HepG2 (cell line): Measurements from ENCODE around the gene CNTROB. TPM values are rescaled to one million over a fixed set of nuclear protein-coding genes. Genes with fewer than 3 reads are reported as not detected.
A peak's percentile ranks its signal among the peaks of the same experiment; 100 is the strongest.

ENCODE experiments used
- ATF7-NPFF ChIP-seq: sonication (generic); formaldehyde crosslinking; IDR thresholded peaks from 2 replicates; pipeline ENCODE4 v1.8.1; 2023; ENCODE audit warnings: mild to moderate bottlenecking, low read depth, missing genetic modification reagents, moderate library complexity
- HCFC1 ChIP-seq: fragments of 150-350 bp; IDR thresholded peaks from 2 replicates; pipeline ENCODE4 v1.6.1; 2014; ENCODE audit warnings: low read depth, low read length
- HNF4A ChIP-seq: sonication (generic); formaldehyde crosslinking; IDR thresholded peaks from 2 replicates; pipeline ENCODE4 v1.4.0; 2020; ENCODE audit warnings: missing genetic modification reagents
- MXI1 ChIP-seq: IDR thresholded peaks from 3 replicates; pipeline ENCODE4 v1.6.1; 2012; ENCODE audit warnings: low read depth, low read length, inconsistent platforms, borderline replicate concordance
- RFX1 ChIP-seq: fragments of 450-650 bp; IDR thresholded peaks from 2 replicates; pipeline ENCODE4 v1.6.1; 2017
- THAP8 ChIP-seq: sonication (generic); formaldehyde crosslinking; IDR thresholded peaks from 2 replicates; pipeline ENCODE4 v1.5.1; 2020; ENCODE audit warnings: missing genetic modification reagents, mild to moderate bottlenecking, borderline replicate concordance
- TOPORS ChIP-seq: sonication (generic); formaldehyde crosslinking; IDR thresholded peaks from 2 replicates; pipeline ENCODE4 v1.8.0; 2023; ENCODE audit warnings: mild to moderate bottlenecking, missing genetic modification reagents
- ZBTB4 ChIP-seq: sonication (generic); formaldehyde crosslinking; IDR thresholded peaks from 2 replicates; pipeline ENCODE4 v1.4.0; 2020; ENCODE audit warnings: missing genetic modification reagents, mild to moderate bottlenecking, borderline replicate concordance
- ZFP62 ChIP-seq: sonication (generic); formaldehyde crosslinking; IDR thresholded peaks from 2 replicates; pipeline ENCODE4 v1.4.0; 2020; ENCODE audit warnings: missing genetic modification reagents
- ZFY ChIP-seq: sonication (generic); formaldehyde crosslinking; IDR thresholded peaks from 2 replicates; pipeline ENCODE4 v1.4.0; 2020; ENCODE audit warnings: missing genetic modification reagents
- ZNF18 ChIP-seq: sonication (generic); formaldehyde crosslinking; IDR thresholded peaks from 2 replicates; pipeline ENCODE4 v1.8.0; 2022; ENCODE audit warnings: mild to moderate bottlenecking, missing genetic modification reagents; ENCODE audit not compliant: insufficient replicate concordance
- ZNF224 ChIP-seq: sonication (generic); formaldehyde crosslinking; IDR thresholded peaks from 2 replicates; pipeline ENCODE4 v1.5.0; 2020; ENCODE audit warnings: mild to moderate bottlenecking, missing genetic modification reagents
- ZNF441 ChIP-seq: sonication (generic); formaldehyde crosslinking; IDR thresholded peaks from 2 replicates; pipeline ENCODE4 v1.7.0; 2021; ENCODE audit warnings: missing genetic modification reagents, borderline replicate concordance
- ZNF772 ChIP-seq: sonication (generic); formaldehyde crosslinking; IDR thresholded peaks from 2 replicates; pipeline ENCODE4 v1.5.0; 2020; ENCODE audit warnings: mild to moderate bottlenecking, missing genetic modification reagents
- ZNF792 ChIP-seq: IDR thresholded peaks from 2 replicates; pipeline ENCODE4 v1.6.1; 2016
- ZSCAN20 ChIP-seq: sonication (generic); formaldehyde crosslinking; IDR thresholded peaks from 2 replicates; pipeline ENCODE4 v1.4.0; 2020; ENCODE audit warnings: missing genetic modification reagents, mild to moderate bottlenecking, borderline replicate concordance
- ZSCAN21 ChIP-seq: sonication (generic); formaldehyde crosslinking; IDR thresholded peaks from 2 replicates; pipeline ENCODE4 v1.8.0; 2022; ENCODE audit warnings: mild to moderate bottlenecking, missing genetic modification reagents, moderate library complexity, borderline replicate concordance
- polyA plus RNA-seq, 8 experiments: library from polyadenylated mRNA; depleted of rRNA in 3 of 8; stranded (reverse) in 7 of 8; unstranded in 1 of 8; fragments of >200 nt; fragmentation: Illumina TruSeq in 4 of 8; extraction: Trizol in 4 of 8; gene quantifications; 2 replicates each; pipeline versions ENCODE4 v1.2.1 to v1.2.3, GENCODE V29; 2011 to 2016; ENCODE audit warnings: low read depth in 4 of 8, missing spikeins in 1 of 8, mixed read lengths in 1 of 8; ENCODE audit not compliant: insufficient read depth in 1 of 8
- total RNA-seq, 5 experiments: library from RNA; depleted of rRNA; stranded (reverse); fragments of >200 nt; fragmentation: Illumina TruSeq; extraction: Trizol; gene quantifications; 2 replicates each; pipeline ENCODE4 v1.2.3, GENCODE V29; 2016; ENCODE audit warnings: low read depth in 1 of 5
- TF ChIP-seq, protein P1 (sequence below): sonication (generic); formaldehyde crosslinking; IDR thresholded peaks from 2 replicates; pipeline ENCODE4 v1.4.0; 2020; ENCODE audit warnings: missing genetic modification reagents, borderline replicate concordance
- TF ChIP-seq, protein P2 (sequence below): sonication (generic); formaldehyde crosslinking; IDR thresholded peaks from 2 replicates; pipeline ENCODE4 v1.4.0; 2020; ENCODE audit warnings: mild to moderate bottlenecking, missing genetic modification reagents

Gene CNTROB
- total and polyA plus RNA-seq, 2 of the 13 experiments (the other 11 are each of a cell fraction or from before 2014, with no cell fraction given) = 21.2 to 24.1 TPM

- TF ChIP-seq, protein P1, sequence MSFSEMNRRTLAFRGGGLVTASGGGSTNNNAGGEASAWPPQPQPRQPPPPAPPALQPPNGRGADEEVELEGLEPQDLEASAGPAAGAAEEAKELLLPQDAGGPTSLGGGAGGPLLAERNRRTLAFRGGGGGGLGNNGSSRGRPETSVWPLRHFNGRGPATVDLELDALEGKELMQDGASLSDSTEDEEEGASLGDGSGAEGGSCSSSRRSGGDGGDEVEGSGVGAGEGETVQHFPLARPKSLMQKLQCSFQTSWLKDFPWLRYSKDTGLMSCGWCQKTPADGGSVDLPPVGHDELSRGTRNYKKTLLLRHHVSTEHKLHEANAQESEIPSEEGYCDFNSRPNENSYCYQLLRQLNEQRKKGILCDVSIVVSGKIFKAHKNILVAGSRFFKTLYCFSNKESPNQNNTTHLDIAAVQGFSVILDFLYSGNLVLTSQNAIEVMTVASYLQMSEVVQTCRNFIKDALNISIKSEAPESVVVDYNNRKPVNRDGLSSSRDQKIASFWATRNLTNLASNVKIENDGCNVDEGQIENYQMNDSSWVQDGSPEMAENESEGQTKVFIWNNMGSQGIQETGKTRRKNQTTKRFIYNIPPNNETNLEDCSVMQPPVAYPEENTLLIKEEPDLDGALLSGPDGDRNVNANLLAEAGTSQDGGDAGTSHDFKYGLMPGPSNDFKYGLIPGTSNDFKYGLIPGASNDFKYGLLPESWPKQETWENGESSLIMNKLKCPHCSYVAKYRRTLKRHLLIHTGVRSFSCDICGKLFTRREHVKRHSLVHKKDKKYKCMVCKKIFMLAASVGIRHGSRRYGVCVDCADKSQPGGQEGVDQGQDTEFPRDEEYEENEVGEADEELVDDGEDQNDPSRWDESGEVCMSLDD (CRISPR knock-in tag) = no peak
- TF ChIP-seq HNF4A (0 out of 2 replicates have a peak, but pooled peaks have one; percentile 3), ZNF18 (CRISPR knock-in tag) (peak; percentile 69), ZSCAN21 (0 out of 2 replicates have a peak, but pooled peaks have one; percentile 34), TOPORS (no peak), ZFP62 (no peak), THAP8 (CRISPR knock-in tag) (no peak), MXI1 (no peak; the same call in 2 of the 3 replicates), HCFC1 (no peak; the same call in 1 of the 2 replicates), ZNF792 (CRISPR knock-in tag) (no peak), ATF7-NPFF (CRISPR knock-in tag) (no peak), ZNF441 (CRISPR knock-in tag) (peak; percentile 99), ZNF772 (CRISPR knock-in tag) (peak; percentile 38; the same call in 1 of the 2 replicates), ZFY (peak; percentile 80), ZSCAN20 (no peak), RFX1 (no peak), ZBTB4 (CRISPR knock-in tag) (no peak), ZNF224 (CRISPR knock-in tag) (peak; percentile 65; the same call in 1 of the 2 replicates)
- TF ChIP-seq, protein P2, sequence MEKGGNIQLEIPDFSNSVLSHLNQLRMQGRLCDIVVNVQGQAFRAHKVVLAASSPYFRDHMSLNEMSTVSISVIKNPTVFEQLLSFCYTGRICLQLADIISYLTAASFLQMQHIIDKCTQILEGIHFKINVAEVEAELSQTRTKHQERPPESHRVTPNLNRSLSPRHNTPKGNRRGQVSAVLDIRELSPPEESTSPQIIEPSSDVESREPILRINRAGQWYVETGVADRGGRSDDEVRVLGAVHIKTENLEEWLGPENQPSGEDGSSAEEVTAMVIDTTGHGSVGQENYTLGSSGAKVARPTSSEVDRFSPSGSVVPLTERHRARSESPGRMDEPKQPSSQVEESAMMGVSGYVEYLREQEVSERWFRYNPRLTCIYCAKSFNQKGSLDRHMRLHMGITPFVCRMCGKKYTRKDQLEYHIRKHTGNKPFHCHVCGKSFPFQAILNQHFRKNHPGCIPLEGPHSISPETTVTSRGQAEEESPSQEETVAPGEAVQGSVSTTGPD (CRISPR knock-in tag) = no peak
Observed at GRCh38 chr17:7931709-7932482, at the start of gene CNTROB, which contains the start of gene TRAPPC1 (continued).
